WTC11 (cell line): ENCODE data around the gene KCNG4. TPM values are rescaled to one million over a fixed set of nuclear protein-coding genes. Genes with fewer than 3 reads are reported as not detected.

Experiments used
- AFF4 ChIP-seq: sonication (generic); formaldehyde crosslinking; IDR thresholded peaks from 2 replicates; pipeline ENCODE4 v1.8.1; 2023; ENCODE audit warnings: mild to moderate bottlenecking, missing genetic modification reagents, borderline replicate concordance
- ATF2 ChIP-seq: sonication (generic); formaldehyde crosslinking; IDR thresholded peaks from 2 replicates; pipeline ENCODE4 v1.8.1; 2022; ENCODE audit warnings: low read depth, missing genetic modification reagents, borderline replicate concordance
- E2F1 ChIP-seq: sonication (generic); formaldehyde crosslinking; IDR thresholded peaks from 2 replicates; pipeline ENCODE4 v1.8.0; 2022; ENCODE audit warnings: mild to moderate bottlenecking, missing genetic modification reagents
- ERG ChIP-seq: fragments of 250-450 bp; sonication (Bioruptor Pico); IDR thresholded peaks from 2 replicates; pipeline ENCODE4 v1.8.0; 2021; ENCODE audit warnings: mild to moderate bottlenecking
- ETV6 ChIP-seq: sonication (generic); formaldehyde crosslinking; IDR thresholded peaks from 2 replicates; pipeline ENCODE4 v1.8.1; 2022; ENCODE audit warnings: mild to moderate bottlenecking, missing genetic modification reagents
- JAZF1 ChIP-seq: fragments of 250-450 bp; sonication (Bioruptor Pico); IDR thresholded peaks from 2 replicates; pipeline ENCODE4 v1.9.0; 2021; ENCODE audit warnings: moderate library complexity, mild to moderate bottlenecking, inconsistent platforms
- MAX ChIP-seq: sonication (generic); formaldehyde crosslinking; IDR thresholded peaks from 2 replicates; pipeline ENCODE4 v1.8.0; 2022; ENCODE audit warnings: mild to moderate bottlenecking, missing genetic modification reagents
- OVOL2 ChIP-seq: fragments of 250-450 bp; sonication (Bioruptor Pico); IDR thresholded peaks from 2 replicates; pipeline ENCODE4 v1.9.0; 2021; ENCODE audit warnings: mild to moderate bottlenecking, borderline replicate concordance
- RORB ChIP-seq: fragments of 250-450 bp; sonication (Bioruptor Pico); IDR thresholded peaks from 2 replicates; pipeline ENCODE4 v1.9.0; 2021; ENCODE audit warnings: mild to moderate bottlenecking
- ZMAT4 ChIP-seq: fragments of 250-450 bp; sonication (Bioruptor Pico); IDR thresholded peaks from 2 replicates; pipeline ENCODE4 v1.9.0; 2021; ENCODE audit warnings: mild to moderate bottlenecking
- ZNF232 ChIP-seq: sonication (generic); formaldehyde crosslinking; IDR thresholded peaks from 2 replicates; pipeline ENCODE4 v1.8.0; 2022; ENCODE audit warnings: mild to moderate bottlenecking, missing genetic modification reagents
- ZNF416 ChIP-seq: fragments of 250-450 bp; sonication (Bioruptor Pico); IDR thresholded peaks from 2 replicates; pipeline ENCODE4 v1.9.0; 2021; ENCODE audit warnings: mild to moderate bottlenecking, inconsistent platforms
- ZNF532 ChIP-seq: fragments of 250-450 bp; sonication (Bioruptor Pico); IDR thresholded peaks from 2 replicates; pipeline ENCODE4 v1.9.0; 2021; ENCODE audit warnings: mild to moderate bottlenecking, borderline replicate concordance
- total RNA-seq: library from RNA; stranded (reverse); gene quantifications from 3 replicates; pipeline ENCODE4 v1.2.3, GENCODE V29; 2021

Gene KCNG4
- total RNA-seq, 1 experiment from 2014 or later, result not detected

- TF ChIP-seq AFF4 (CRISPR knock-in tag) (no peak), ZNF232 (CRISPR knock-in tag) (no peak), ATF2 (CRISPR knock-in tag) (no peak), OVOL2 (no peak), JAZF1 (CRISPR knock-in tag) (no peak), ZNF532 (CRISPR knock-in tag) (no peak), ERG (CRISPR knock-in tag) (no peak), RORB (no peak), MAX (CRISPR knock-in tag) (peak; percentile 85), ZNF416 (CRISPR knock-in tag) (no peak), E2F1 (CRISPR knock-in tag) (no peak), ZMAT4 (CRISPR knock-in tag) (no peak), ETV6 (CRISPR knock-in tag) (no peak)
Measured at GRCh38 chr16:84190731-84191388, 49.0 kb downstream of the KCNG4 start, which contains the start of gene ADAD2 (continued).
